GM12878 (cell line): Measurements from ENCODE around the gene IER5. TPM values are rescaled to one million over a fixed set of nuclear protein-coding genes. Genes with fewer than 3 reads are reported as not detected.

Source experiments
- ATAC-seq: fragments of 200-7000 bp; cut with Tn5 transposase; 3 replicates; pipeline ENCODE4 v1.9.1; 2020; ENCODE audit warnings: mild to moderate bottlenecking, moderate library complexity
- BruUV-seq: library from RNA; stranded (reverse); fragments of 400-500 nt; replicated peaks from 2 replicates; lab custom pipeline; 2021; lab: Mats Ljungman, UMichigan
- CTCF ChIA-PET: fragments of 300-600 bp; sonication (Branson Sonifier 250); formaldehyde crosslinking; extraction: SDS; loops from one replicate; lab custom pipeline; 2021; ENCODE audit warnings: inconsistent platforms; lab: Yijun Ruan, JAX
- POLR2A ChIA-PET: fragments of 350-600 bp; formaldehyde crosslinking; extraction: SDS; loops from one replicate; lab custom pipeline; 2021; ENCODE audit warnings: inconsistent platforms; lab: Charles Lee
- RAD21 ChIA-PET: fragments of 300-600 bp; sonication (Branson Sonifier 250); formaldehyde crosslinking; loops from one replicate; lab custom pipeline; 2023; ENCODE audit warnings: antibody characterized with exemption; ENCODE audit not compliant: unreplicated experiment; lab: Charles Lee
- SMC1A ChIA-PET: fragments of 300-600 bp; sonication (Branson Sonifier 250); formaldehyde crosslinking; loops from one replicate; lab custom pipeline; 2023; ENCODE audit not compliant: unreplicated experiment, uncharacterized antibody; lab: Charles Lee
- DNase-seq: peaks from one replicate; pipeline ENCODE4 v3.0.0-alpha.2; 2011; ENCODE audit warnings: low read depth, low spot score
- FAIRE-seq: peaks from 3 replicates; lab custom pipeline; 2011; peaks lifted over from hg19 to GRCh38; lab: Jason Lieb, UNC
- H2AFZ ChIP-seq: 2 replicates; pipeline ENCODE4 v1.6.0; 2011; ENCODE audit warnings: low read depth, low read length, control low read depth; ENCODE audit not compliant: control insufficient read depth
- H3K27ac ChIP-seq: 2 replicates; pipeline ENCODE4 v1.5.1; 2011; ENCODE audit warnings: control low read depth; ENCODE audit not compliant: control insufficient read depth, insufficient read depth
- H3K27me3 ChIP-seq, 2 experiments: replicated peaks in 1 of 2; 2 replicates each; pipeline versions ENCODE4 v1.6.0 to v1.6.1; 2011; ENCODE audit warnings: low read length in 1 of 2; ENCODE audit not compliant: control insufficient read depth in 2 of 2, insufficient read depth in 2 of 2
- H3K36me3 ChIP-seq, 2 experiments: 2 replicates each; pipeline ENCODE4 v1.5.1; 2011; ENCODE audit warnings: low read length in 1 of 2; ENCODE audit not compliant: control insufficient read depth in 2 of 2, insufficient read depth in 2 of 2
- H3K4me1 ChIP-seq: 2 replicates; pipeline ENCODE4 v1.6.1; 2011; ENCODE audit warnings: mild to moderate bottlenecking, low read length, moderate library complexity, mixed read lengths; ENCODE audit not compliant: control insufficient read depth, insufficient read depth
- H3K4me2 ChIP-seq: 2 replicates; pipeline ENCODE4 v1.6.0; 2011; ENCODE audit warnings: control low read depth; ENCODE audit not compliant: control insufficient read depth, insufficient read depth
- H3K4me3 ChIP-seq: fragments of 200-600 bp; sonication (generic); 2 replicates; pipeline ENCODE4 v1.5.1; 2016
- H3K79me2 ChIP-seq: 2 replicates; pipeline ENCODE4 v1.6.0; 2011; ENCODE audit warnings: low read length; ENCODE audit not compliant: control insufficient read depth, insufficient read depth
- H3K9ac ChIP-seq: 2 replicates; pipeline ENCODE4 v1.8.0; 2011; ENCODE audit warnings: low read length, control low read depth, mixed read lengths; ENCODE audit not compliant: control insufficient read depth, insufficient read depth
- H3K9me3 ChIP-seq: replicated peaks from 3 replicates; pipeline ENCODE4 v1.5.1; 2011; ENCODE audit warnings: mild to moderate bottlenecking, low read length; ENCODE audit not compliant: control insufficient read depth, insufficient read depth
- H4K20me1 ChIP-seq: 2 replicates; pipeline ENCODE4 v1.6.0; 2011; ENCODE audit not compliant: control insufficient read depth, insufficient read depth
- BCL11A ChIP-seq: IDR thresholded peaks from 2 replicates; pipeline ENCODE4 v1.6.1; 2011; ENCODE audit warnings: low read depth, low read length
- HCFC1 ChIP-seq: fragments of 150-350 bp; IDR thresholded peaks from 2 replicates; pipeline ENCODE4 v1.6.1; 2014; ENCODE audit warnings: low read length
- IKZF2 ChIP-seq, 2 experiments: fragments of 450-650 bp; IDR thresholded peaks; 2 replicates each; pipeline ENCODE4 v1.6.1; 2017; ENCODE audit warnings: mild to moderate bottlenecking in 2 of 2, moderate library complexity in 2 of 2
- PBX3 ChIP-seq: IDR thresholded peaks from 2 replicates; pipeline ENCODE4 v1.6.1; 2011; ENCODE audit warnings: mild to moderate bottlenecking, low read depth, low read length, moderate library complexity; ENCODE audit not compliant: insufficient replicate concordance
- POU2F2 ChIP-seq: IDR thresholded peaks from 3 replicates; pipeline ENCODE4 v1.6.1; 2011; ENCODE audit warnings: low read depth, mild to moderate bottlenecking, low read length, borderline replicate concordance
- RB1 ChIP-seq: fragments of 450-650 bp; formaldehyde crosslinking; IDR thresholded peaks from 2 replicates; pipeline ENCODE4 v1.6.1; 2017; ENCODE audit warnings: mild to moderate bottlenecking, borderline replicate concordance
- RELA ChIP-seq: fragments of 450-650 bp; IDR thresholded peaks from 2 replicates; pipeline ENCODE4 v1.8.0; 2014; ENCODE audit warnings: borderline replicate concordance; ENCODE audit not compliant: partially characterized antibody
- SPI1 ChIP-seq: IDR thresholded peaks from 2 replicates; pipeline ENCODE4 v1.6.1; 2011; ENCODE audit warnings: low read depth, mild to moderate bottlenecking, low read length, moderate library complexity, borderline replicate concordance; ENCODE audit not compliant: insufficient read depth
- ZBTB4 ChIP-seq: fragments of 450-650 bp; formaldehyde crosslinking; IDR thresholded peaks from 2 replicates; pipeline ENCODE4 v1.4.0; 2022; ENCODE audit warnings: mild to moderate bottlenecking, moderate library complexity
- ZNF207 ChIP-seq: fragments of 450-650 bp; IDR thresholded peaks from 2 replicates; pipeline ENCODE4 v1.6.1; 2014; ENCODE audit warnings: antibody characterized with exemption, mild to moderate bottlenecking, borderline replicate concordance
- WGBS: methylation state at CpG from one replicate; pipeline ENCODE4 v1.1.6; 2016; ENCODE audit warnings: low lambda C conversion rate; ENCODE audit not compliant: insufficient replicate concordance, insufficient coverage; ENCODE audit errors: missing lambda C conversion rate; 5-methylcytosine and 5-hydroxymethylcytosine counted together
- in situ Hi-C: fragments of 300-500 bp; cut with MboI; formaldehyde crosslinking; loops from 9 replicates; pipeline ENCODE4 v1.14.3; 2018; ENCODE audit warnings: mixed read lengths
- intact Hi-C: fragments of 100-400 bp; cut with micrococcal nuclease; formaldehyde crosslinking; loops from one replicate; pipeline ENCODE4 v1.14.2; 2022; ENCODE audit not compliant: unreplicated experiment
- polyA plus RNA-seq, 11 experiments: library from polyadenylated mRNA; depleted of rRNA in 4 of 11; unstranded in 6 of 11; stranded (reverse) in 5 of 11; fragments of >200 nt; fragmentation: Nextera tagmentation in 4 of 11; fragmentation: Illumina TruSeq in 1 of 11; extraction: Ambion mirVana in 4 of 11; extraction: Trizol in 1 of 11; gene quantifications; 1 replicate in 1 of 11; 2 replicates in 10 of 11; pipeline versions ENCODE4 v1.2.1 to v1.2.3, GENCODE V29; 2011 to 2016; ENCODE audit warnings: inconsistent platforms in 2 of 11, missing spikeins in 2 of 11, low read depth in 1 of 11
- total RNA-seq, 4 experiments: library from RNA; depleted of rRNA in 3 of 4; stranded (reverse); fragments of >200 nt in 3 of 4; fragmentation: Illumina TruSeq in 1 of 4; extraction: Trizol in 1 of 4; gene quantifications; 2 replicates each; pipeline versions ENCODE4 v1.2.1 to v1.2.3, GENCODE V29; 2013 to 2021
- TF ChIP-seq, protein P1 (sequence below): IDR thresholded peaks from 2 replicates; pipeline ENCODE4 v1.6.1; 2011; ENCODE audit warnings: low read depth, mild to moderate bottlenecking, low read length, moderate library complexity, borderline replicate concordance; ENCODE audit errors: extremely low read depth
- TF ChIP-seq, protein P2 (sequence below): IDR thresholded peaks from 2 replicates; pipeline ENCODE4 v1.6.1; 2011; ENCODE audit warnings: borderline replicate concordance, low read depth, mild to moderate bottlenecking, moderate library complexity, low read length; ENCODE audit not compliant: insufficient read depth, poor library complexity, severe bottlenecking

The IER5 gene
- total and polyA plus RNA-seq, 10 of the 15 experiments (the other 5 are each of a cell fraction or from before 2014, with no cell fraction given) = 4.3 to 75.2 (median 30.5) TPM

DNA sequence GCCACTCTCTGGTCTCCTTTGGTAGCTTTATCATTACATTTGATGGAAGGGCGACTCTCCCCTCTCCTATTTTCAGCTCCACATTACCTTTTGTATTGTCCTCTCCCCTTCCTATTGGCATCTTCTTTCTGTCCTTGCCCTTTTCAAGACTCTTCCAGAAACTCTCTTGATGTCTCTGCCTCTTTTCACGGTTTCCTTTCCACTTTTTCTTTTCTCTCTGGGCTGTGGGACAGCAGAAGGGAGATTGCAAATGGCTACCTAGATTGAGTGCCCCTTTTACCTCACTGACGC is 17.5 kb downstream of the IER5 start (continued):
- TF ChIP-seq SPI1 (no peak), BCL11A (no peak)

- Histone ChIP-seq H4K20me1 (no peaks in the 10 kb centered on the region), H3K27me3 (no peaks in the 10 kb centered on the region), H3K79me2 (peaks cover 1% of the 10 kb centered on the region), H2AFZ (no peak overlapping the region), H3K9ac (no peak overlapping the region), H3K27ac (no peak overlapping the region), H3K4me3 (no peak overlapping the region), H3K4me1 (peaks cover 33% of the 10 kb centered on the region), H3K36me3 (no peaks in the 10 kb centered on the region), H3K4me2 (no peak overlapping the region), H3K9me3 (no peaks in the 10 kb centered on the region)
- no peak for DNase-seq
- ATAC-seq = no peak
- intact Hi-C loops (no loop called here), in situ Hi-C loops (no loop called here)
- ChIA-PET POLR2A (interaction anchor here (0.6 to 16.3 kb wide), 8 partner anchors 10 to 94 kb away, joined by 4 to 256 read pairs (median 13); partner anchors contain the start of genes IER5 and STX6), RAD21 (interaction anchor here (1.4 to 26.9 kb wide), 5 partner anchors 9 to 225 kb away, joined by 5 to 966 read pairs (median 13); no protein-coding TSS in a partner anchor), CTCF (interaction anchor here (0.7 to 38.4 kb wide), 7 partner anchors 9 to 225 kb away, joined by 3 to 1067 read pairs (median 5); no protein-coding TSS in a partner anchor), SMC1A (interaction anchor here (1.5 to 39.2 kb wide), 5 partner anchors 9 to 34 kb away, joined by 4 to 1399 read pairs (median 15); no protein-coding TSS in a partner anchor)
- BruUV-seq = no TSS peak
- no peak for FAIRE-seq
- 50% methylated on average over 6 of the region's 6 CpGs for WGBS
- no peak for TF ChIP-seq ZBTB4 (CRISPR knock-in tag)
- no peak for TF ChIP-seq RELA
- TF ChIP-seq PBX3 = no peak
- TF ChIP-seq, protein P1, sequence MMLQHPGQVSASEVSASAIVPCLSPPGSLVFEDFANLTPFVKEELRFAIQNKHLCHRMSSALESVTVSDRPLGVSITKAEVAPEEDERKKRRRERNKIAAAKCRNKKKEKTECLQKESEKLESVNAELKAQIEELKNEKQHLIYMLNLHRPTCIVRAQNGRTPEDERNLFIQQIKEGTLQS = no peak
- TF ChIP-seq HCFC1 = no peak
- TF ChIP-seq ZNF207 = no peak
- TF ChIP-seq RB1 = no peak
- no peak for TF ChIP-seq POU2F2
- TF ChIP-seq, protein P2, sequence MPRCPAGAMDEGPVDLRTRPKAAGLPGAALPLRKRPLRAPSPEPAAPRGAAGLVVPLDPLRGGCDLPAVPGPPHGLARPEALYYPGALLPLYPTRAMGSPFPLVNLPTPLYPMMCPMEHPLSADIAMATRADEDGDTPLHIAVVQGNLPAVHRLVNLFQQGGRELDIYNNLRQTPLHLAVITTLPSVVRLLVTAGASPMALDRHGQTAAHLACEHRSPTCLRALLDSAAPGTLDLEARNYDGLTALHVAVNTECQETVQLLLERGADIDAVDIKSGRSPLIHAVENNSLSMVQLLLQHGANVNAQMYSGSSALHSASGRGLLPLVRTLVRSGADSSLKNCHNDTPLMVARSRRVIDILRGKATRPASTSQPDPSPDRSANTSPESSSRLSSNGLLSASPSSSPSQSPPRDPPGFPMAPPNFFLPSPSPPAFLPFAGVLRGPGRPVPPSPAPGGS = no peak
- TF ChIP-seq IKZF2 (IDR thresholded peaks at IDR 0.05) = no peak
Observed at GRCh38 chr1:181106479-181106878, 18.0 kb downstream of the IER5 start.
